HS-5 (cell line): ENCODE data around the gene TGM1.
"Not testable (repeated sequence)": the region's sequence is repeated elsewhere in the genome, so short reads cannot be mapped to it uniquely, and the experiment has no call there.

Experiments used
- DNase-seq: peaks from one replicate; pipeline ENCODE4 v3.0.0-alpha.2; 2012; ENCODE audit warnings: low read depth

The TGM1 gene

GRCh38 chr14:24254630-24255392 is 8.2 kb downstream of the TGM1 start:
- DNase-seq = no peak

- DNase-seq = no peak
Observed at GRCh38 chr14:24253936-24254335, 9.0 kb downstream of the TGM1 start.

- DNase-seq = no peak
Observed at GRCh38 chr14:24252289-24253124, 10.5 kb downstream of the TGM1 start.

- no peak for DNase-seq
Observed at GRCh38 chr14:24251880-24252288, 11.1 kb downstream of the TGM1 start.

GRCh38 chr14:24250354-24250753 is 12.6 kb downstream of the TGM1 start:
- DNase-seq = no peak

GRCh38 chr14:24249230-24250021 is 13.6 kb downstream of the TGM1 start:
- DNase-seq = no peak

GRCh38 chr14:24247422-24247821 is 15.6 kb downstream of the TGM1 start:
- no peak for DNase-seq

GRCh38 chr14:24246765-24247212 is 16.2 kb downstream of the TGM1 start:
- DNase-seq = no peak

- not testable (repeated sequence) for DNase-seq
Observed at GRCh38 chr14:24245350-24245749, 17.6 kb downstream of the TGM1 start.

GRCh38 chr14:24243336-24243836 is 19.6 kb downstream of the TGM1 start:
- DNase-seq = no peak

- DNase-seq = peak; percentile 40
Observed at GRCh38 chr14:24241829-24242443, 21.0 kb downstream of the TGM1 start.

GRCh38 chr14:24240110-24240918 is 22.7 kb downstream of the TGM1 start:
- no peak for DNase-seq

- DNase-seq = no peak
Observed at GRCh38 chr14:24238527-24239037, 24.4 kb downstream of the TGM1 start.

- no peak for DNase-seq
Observed at GRCh38 chr14:24238123-24238522, 24.9 kb downstream of the TGM1 start.

- DNase-seq = no peak
Observed at GRCh38 chr14:24237463-24237955, 25.5 kb downstream of the TGM1 start.

- no peak for DNase-seq
Observed at GRCh38 chr14:24236689-24237462, 26.1 kb downstream of the TGM1 start.

- no peak for DNase-seq
Observed at GRCh38 chr14:24235804-24236688, 26.9 kb downstream of the TGM1 start.
